HG02763 (cell line): ENCODE measurements around the gene NCK1.
"Not testable (repeated sequence)": the region's sequence is repeated elsewhere in the genome, so short reads cannot be mapped to it uniquely, and the experiment has no call there.

ENCODE experiments used
- ATAC-seq: cut with Tn5 transposase; IDR thresholded peaks from one replicate; pipeline ENCODE4 v1.9.1; 2021; ENCODE audit warnings: mild to moderate bottlenecking, moderate library complexity; ENCODE audit not compliant: unreplicated experiment

The NCK1 gene

GRCh38 chr3:136943436-136943835 is 81.4 kb downstream of the NCK1 start:
- no peak for ATAC-seq

- no peak for ATAC-seq
Measured at GRCh38 chr3:136946978-136947377, 85.0 kb downstream of the NCK1 start.

GRCh38 chr3:136947477-136947876 is 85.5 kb downstream of the NCK1 start:
- ATAC-seq = no peak

- ATAC-seq = no peak
Measured at GRCh38 chr3:136949146-136949545, 87.1 kb downstream of the NCK1 start.

GRCh38 chr3:136949708-136950107 is 87.7 kb downstream of the NCK1 start:
- ATAC-seq = no peak

- ATAC-seq = no peak
Measured at GRCh38 chr3:136950623-136951022, 88.6 kb downstream of the NCK1 start.

GRCh38 chr3:136952292-136952691 is 90.3 kb downstream of the NCK1 start:
- no peak for ATAC-seq

GRCh38 chr3:136954251-136954650 is 92.2 kb downstream of the NCK1 start:
- no peak for ATAC-seq

- ATAC-seq = no peak
Measured at GRCh38 chr3:136954980-136955780, 93.2 kb downstream of the NCK1 start.

- ATAC-seq = no peak
Measured at GRCh38 chr3:136955813-136956212, 93.8 kb downstream of the NCK1 start.

- no peak for ATAC-seq
Measured at GRCh38 chr3:136956971-136957370, 95.0 kb downstream of the NCK1 start.

GRCh38 chr3:136957751-136958288 is 95.8 kb downstream of the NCK1 start, which contains the start of gene IL20RB:
TSS of gene IL20RB (plus strand) at chr3:136957983. CDS start at chr3:136958114, 131 bp downstream.
- ATAC-seq = no peak

- no peak for ATAC-seq
Measured at GRCh38 chr3:136958939-136959338, 96.9 kb downstream of the NCK1 start.

GRCh38 chr3:136959599-136959998 is 97.6 kb downstream of the NCK1 start:
- no peak for ATAC-seq

- ATAC-seq = no peak
Measured at GRCh38 chr3:136960838-136961836, 99.1 kb downstream of the NCK1 start.

GRCh38 chr3:136962927-136963326 is 100.9 kb downstream of the NCK1 start:
- ATAC-seq = no peak

GRCh38 chr3:136969539-136969938 is 107.5 kb downstream of the NCK1 start:
- not testable (repeated sequence) for ATAC-seq

- no peak for ATAC-seq
Measured at GRCh38 chr3:136973352-136973751, 111.3 kb downstream of the NCK1 start.

- no peak for ATAC-seq
Measured at GRCh38 chr3:136974670-136975069, 112.7 kb downstream of the NCK1 start.

GRCh38 chr3:136979204-136979603 is 117.2 kb downstream of the NCK1 start:
- no peak for ATAC-seq

- ATAC-seq = no peak
Measured at GRCh38 chr3:136979684-136980083, 117.7 kb downstream of the NCK1 start.
